Astrocyte (in vitro differentiated cells and primary cell): ENCODE results near the gene OVCH2. TPM values are rescaled to one million over a fixed set of nuclear protein-coding genes. Genes with fewer than 3 reads are reported as not detected.

Experiments
- DNase-seq: peaks from one replicate; pipeline ENCODE4 v3.0.0-alpha.2; 2010; ENCODE audit warnings: low read depth
- FAIRE-seq: peaks from 2 replicates; lab custom pipeline; 2011; peaks lifted over from hg19 to GRCh38; lab: Jason Lieb, UNC
- H2AFZ ChIP-seq: 2 replicates; pipeline ENCODE4 v1.6.0; 2012; ENCODE audit warnings: low read depth, low read length, inconsistent platforms
- H3K27ac ChIP-seq: 2 replicates; pipeline ENCODE4 v1.5.1; 2011; ENCODE audit warnings: low read depth, low read length, inconsistent platforms
- H3K27me3 ChIP-seq: 2 replicates; pipeline ENCODE4 v1.6.0; 2011; ENCODE audit warnings: low read length, inconsistent platforms; ENCODE audit not compliant: insufficient read depth
- H3K36me3 ChIP-seq: 2 replicates; pipeline ENCODE4 v1.5.1; 2011; ENCODE audit warnings: low read length, inconsistent platforms; ENCODE audit not compliant: insufficient read depth
- H3K4me1 ChIP-seq: 2 replicates; pipeline ENCODE4 v1.5.1; 2011; ENCODE audit warnings: low read length, inconsistent platforms; ENCODE audit not compliant: insufficient read depth
- H3K4me2 ChIP-seq: 2 replicates; pipeline ENCODE4 v1.6.0; 2012; ENCODE audit warnings: low read length, inconsistent platforms
- H3K4me3 ChIP-seq: 2 replicates; pipeline ENCODE4 v1.5.1; 2011; ENCODE audit warnings: low read depth, mild to moderate bottlenecking, low read length, inconsistent platforms; ENCODE audit not compliant: insufficient read depth
- H3K79me2 ChIP-seq: 2 replicates; pipeline ENCODE4 v1.6.0; 2012; ENCODE audit warnings: mild to moderate bottlenecking, low read length, inconsistent platforms; ENCODE audit not compliant: insufficient read depth
- H3K9ac ChIP-seq: 2 replicates; pipeline ENCODE4 v1.6.0; 2012; ENCODE audit warnings: mild to moderate bottlenecking, low read length, inconsistent platforms
- H3K9me3 ChIP-seq: 2 replicates; pipeline ENCODE4 v1.5.1; 2012; ENCODE audit warnings: low read depth, mild to moderate bottlenecking, low read length, inconsistent platforms; ENCODE audit not compliant: insufficient read depth
- H4K20me1 ChIP-seq: 2 replicates; pipeline ENCODE4 v1.6.0; 2012; ENCODE audit warnings: low read length, inconsistent platforms; ENCODE audit not compliant: insufficient read depth
- H3K27ac Mint-ChIP-seq: one replicate; pipeline ENCODE4 v1.8.0; 2021; ENCODE audit warnings: mild to moderate bottlenecking, mixed read lengths; ENCODE audit not compliant: unreplicated experiment
- H3K27me3 Mint-ChIP-seq: one replicate; pipeline ENCODE4 v1.8.0; 2021; ENCODE audit warnings: low read depth, mixed read lengths; ENCODE audit not compliant: unreplicated experiment
- H3K36me3 Mint-ChIP-seq: one replicate; pipeline ENCODE4 v1.8.0; 2021; ENCODE audit warnings: low read depth, mixed read lengths; ENCODE audit not compliant: unreplicated experiment
- H3K4me1 Mint-ChIP-seq: one replicate; pipeline ENCODE4 v1.8.0; 2021; ENCODE audit warnings: low read depth, mixed read lengths; ENCODE audit not compliant: unreplicated experiment
- H3K4me3 Mint-ChIP-seq: one replicate; pipeline ENCODE4 v1.8.0; 2021; ENCODE audit warnings: mild to moderate bottlenecking, moderate library complexity, mixed read lengths; ENCODE audit not compliant: unreplicated experiment
- H3K9me3 Mint-ChIP-seq: one replicate; pipeline ENCODE4 v1.8.0; 2021; ENCODE audit warnings: mild to moderate bottlenecking, mixed read lengths; ENCODE audit not compliant: unreplicated experiment
- EZH2 ChIP-seq: IDR thresholded peaks from 2 replicates; pipeline ENCODE4 v1.6.1; 2012; ENCODE audit warnings: mild to moderate bottlenecking, low read length, inconsistent platforms; ENCODE audit not compliant: insufficient read depth
- total RNA-seq: library from RNA; stranded (reverse); gene quantifications from 2 replicates; pipeline ENCODE4 v1.2.1, GENCODE V29; 2021
- TF ChIP-seq, protein P1 (sequence below): IDR thresholded peaks from 2 replicates; pipeline ENCODE4 v1.5.1; 2011; ENCODE audit warnings: low read depth, mild to moderate bottlenecking, inconsistent platforms, low read length, moderate library complexity; ENCODE audit not compliant: insufficient read depth

Gene OVCH2
- total RNA-seq, 1 donor from 2014 or later: 4.5 TPM

DNA sequence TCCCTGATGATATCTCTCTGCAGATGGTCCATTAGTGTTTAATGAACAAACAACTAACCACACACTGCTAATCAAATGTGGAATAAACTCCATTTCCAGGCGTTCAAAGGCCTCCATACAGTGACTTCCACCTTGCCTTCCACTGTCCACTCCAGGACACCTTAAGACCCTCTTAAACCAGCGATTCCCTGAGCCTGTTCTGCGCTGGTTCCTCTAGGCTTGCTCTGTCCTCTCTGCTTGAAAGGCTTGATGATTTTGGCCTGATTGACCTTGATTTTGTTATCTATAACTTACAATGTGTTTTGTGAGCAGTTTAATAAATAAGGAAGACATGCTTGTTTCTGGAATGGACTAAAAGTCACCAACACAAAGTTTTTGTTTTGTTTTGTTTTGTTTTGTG lies 12.0 kb downstream of the OVCH2 start:
- H2AFZ ChIP-seq: peak overlapping the region; percentile 45
- H3K4me3 Mint-ChIP-seq: no peak overlapping the region
- H3K4me1 Mint-ChIP-seq: no peaks in the 10 kb centered on the region
- H3K9ac ChIP-seq: no peak overlapping the region
- H3K27me3 ChIP-seq: peaks cover 20% of the 10 kb centered on the region
- H3K79me2 ChIP-seq: no peaks in the 10 kb centered on the region
- peaks cover 17% of the 10 kb centered on the region for H3K27me3 Mint-ChIP-seq
- no peaks in the 10 kb centered on the region for H3K36me3 ChIP-seq
- H3K27ac Mint-ChIP-seq: no peak overlapping the region
- FAIRE-seq (no peak), DNase-seq (no peak)
- TF ChIP-seq, protein P1, sequence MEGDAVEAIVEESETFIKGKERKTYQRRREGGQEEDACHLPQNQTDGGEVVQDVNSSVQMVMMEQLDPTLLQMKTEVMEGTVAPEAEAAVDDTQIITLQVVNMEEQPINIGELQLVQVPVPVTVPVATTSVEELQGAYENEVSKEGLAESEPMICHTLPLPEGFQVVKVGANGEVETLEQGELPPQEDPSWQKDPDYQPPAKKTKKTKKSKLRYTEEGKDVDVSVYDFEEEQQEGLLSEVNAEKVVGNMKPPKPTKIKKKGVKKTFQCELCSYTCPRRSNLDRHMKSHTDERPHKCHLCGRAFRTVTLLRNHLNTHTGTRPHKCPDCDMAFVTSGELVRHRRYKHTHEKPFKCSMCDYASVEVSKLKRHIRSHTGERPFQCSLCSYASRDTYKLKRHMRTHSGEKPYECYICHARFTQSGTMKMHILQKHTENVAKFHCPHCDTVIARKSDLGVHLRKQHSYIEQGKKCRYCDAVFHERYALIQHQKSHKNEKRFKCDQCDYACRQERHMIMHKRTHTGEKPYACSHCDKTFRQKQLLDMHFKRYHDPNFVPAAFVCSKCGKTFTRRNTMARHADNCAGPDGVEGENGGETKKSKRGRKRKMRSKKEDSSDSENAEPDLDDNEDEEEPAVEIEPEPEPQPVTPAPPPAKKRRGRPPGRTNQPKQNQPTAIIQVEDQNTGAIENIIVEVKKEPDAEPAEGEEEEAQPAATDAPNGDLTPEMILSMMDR: no peak
- no peak for TF ChIP-seq EZH2
- H3K9me3 ChIP-seq: no peaks in the 10 kb centered on the region
- no peak overlapping the region for H3K27ac ChIP-seq
- peak overlapping the region; percentile 49 for H3K4me2 ChIP-seq
- H3K4me3 ChIP-seq: no peak overlapping the region
- no peaks in the 10 kb centered on the region for H3K9me3 Mint-ChIP-seq
- H3K4me1 ChIP-seq: no peaks in the 10 kb centered on the region
- H3K36me3 Mint-ChIP-seq: no peaks in the 10 kb centered on the region
- no peaks in the 10 kb centered on the region for H4K20me1 ChIP-seq

DNA sequence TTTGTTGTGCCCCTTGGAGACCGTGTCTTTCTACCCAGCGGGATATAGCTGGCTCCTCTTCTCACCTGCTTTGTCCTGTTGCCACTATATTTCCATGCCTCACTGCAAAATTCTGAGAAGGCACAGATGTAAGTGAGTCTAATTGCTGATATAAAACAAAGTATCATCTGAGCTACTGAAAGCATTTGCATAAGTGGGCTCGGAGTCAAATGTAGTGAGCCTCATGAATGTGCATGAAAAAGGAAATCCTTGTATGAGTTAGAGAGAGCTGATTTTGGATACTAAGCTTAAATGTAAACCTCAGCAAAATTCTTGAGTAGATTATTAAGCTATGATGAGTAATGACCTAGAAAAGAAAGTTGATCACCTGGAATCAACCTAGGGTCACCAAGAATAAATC lies 13.9 kb downstream of the OVCH2 start:
- no peak overlapping the region for H2AFZ ChIP-seq
- H4K20me1 ChIP-seq: no peaks in the 10 kb centered on the region
- H3K9me3 ChIP-seq: no peaks in the 10 kb centered on the region
- DNase-seq (no peak), FAIRE-seq (no peak)
- no peak overlapping the region for H3K9ac ChIP-seq
- Mint-ChIP-seq H3K36me3 (no peaks in the 10 kb centered on the region), H3K4me3 (no peak overlapping the region), H3K27ac (no peak overlapping the region), H3K4me1 (no peaks in the 10 kb centered on the region), H3K27me3 (peaks cover 17% of the 10 kb centered on the region), H3K9me3 (no peaks in the 10 kb centered on the region)
- no peaks in the 10 kb centered on the region for H3K79me2 ChIP-seq
- H3K36me3 ChIP-seq: no peaks in the 10 kb centered on the region
- H3K27me3 ChIP-seq: peaks cover 20% of the 10 kb centered on the region
- H3K4me2 ChIP-seq: no peak overlapping the region
- H3K4me3 ChIP-seq: no peak overlapping the region
- H3K27ac ChIP-seq: no peak overlapping the region
- no peak for TF ChIP-seq EZH2
- TF ChIP-seq, protein P1: no peak
- H3K4me1 ChIP-seq: no peaks in the 10 kb centered on the region

GRCh38 chr11:7691759-7692350 lies 14.4 kb downstream of the OVCH2 start:
- no peaks in the 10 kb centered on the region for H3K4me1 Mint-ChIP-seq
- Histone ChIP-seq H3K36me3 (no peaks in the 10 kb centered on the region), H3K79me2 (no peaks in the 10 kb centered on the region), H3K4me3 (no peak overlapping the region), H3K9me3 (no peaks in the 10 kb centered on the region), H3K4me2 (no peak overlapping the region), H3K27me3 (peaks cover 20% of the 10 kb centered on the region), H4K20me1 (no peaks in the 10 kb centered on the region), H3K9ac (no peak overlapping the region), H3K27ac (no peak overlapping the region), H3K4me1 (no peaks in the 10 kb centered on the region), H2AFZ (no peak overlapping the region)
- H3K27me3 Mint-ChIP-seq: peaks cover 17% of the 10 kb centered on the region
- TF ChIP-seq, protein P1: no peak
- TF ChIP-seq EZH2: no peak
- no peak overlapping the region for H3K4me3 Mint-ChIP-seq
- no peaks in the 10 kb centered on the region for H3K9me3 Mint-ChIP-seq
- no peak overlapping the region for H3K27ac Mint-ChIP-seq
- FAIRE-seq (no peak), DNase-seq (peak; percentile 13)
- no peaks in the 10 kb centered on the region for H3K36me3 Mint-ChIP-seq
